ENCODE data around the gene MGLL. TPM values are rescaled to one million over a fixed set of nuclear protein-coding genes. Genes with fewer than 3 reads are reported as not detected.

The MGLL gene
- total and polyA plus RNA-seq, 10 donors = 11.0 to 134 (median 80.7) TPM

DNA sequence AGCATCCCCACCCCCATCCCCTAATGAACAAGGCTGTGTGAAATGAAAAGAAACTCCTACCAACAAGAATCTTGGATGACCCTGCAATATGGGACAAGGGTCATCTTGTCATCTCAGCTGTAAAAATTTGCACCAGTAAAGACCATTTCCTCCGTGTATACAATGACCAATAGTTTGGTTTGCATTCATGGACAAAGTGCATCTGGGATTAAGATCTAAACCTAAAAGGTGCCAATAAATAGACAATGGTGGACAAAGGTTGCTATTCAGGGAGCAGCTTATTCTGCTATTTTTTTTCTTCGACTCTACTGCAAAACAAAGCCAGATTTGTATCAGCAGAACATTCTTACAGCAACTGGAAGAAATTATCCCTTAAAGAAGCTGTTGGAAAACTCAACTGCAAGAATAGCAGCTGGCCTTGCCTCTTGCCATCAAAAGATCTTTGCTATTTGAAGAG, 8.0 kb downstream of the MGLL start:
- Histone ChIP-seq H3K27me3 (replicated peaks in 1 of 7) (no peaks in the 10 kb centered on the region), H3K4me3 (no peak overlapping the region), H3K36me3 (peaks cover 0 to 82% (median 10%) of the 10 kb centered on the region in 6 donors), H3K4me1 (peaks cover 0 to 27% (median 12%) of the 10 kb centered on the region in 6 donors), H3K27ac (no peak overlapping the region), H3K9me3 (no peaks in the 10 kb centered on the region)
- intact Hi-C loops (cut with DNase I; ENCODE audit: low total_unique reads) = no loop called here
- 57 to 83% (median 77%) methylated on average over 2 of the region's 2 CpGs for WGBS, 5 donors
- no peak for DNase-seq
- TF ChIP-seq POLR2A (IDR thresholded peaks at IDR 0.05) (no peak), POLR2AphosphoS5 (IDR thresholded peaks at IDR 0.05) (no peak)
- TF ChIP-seq, protein P1, sequence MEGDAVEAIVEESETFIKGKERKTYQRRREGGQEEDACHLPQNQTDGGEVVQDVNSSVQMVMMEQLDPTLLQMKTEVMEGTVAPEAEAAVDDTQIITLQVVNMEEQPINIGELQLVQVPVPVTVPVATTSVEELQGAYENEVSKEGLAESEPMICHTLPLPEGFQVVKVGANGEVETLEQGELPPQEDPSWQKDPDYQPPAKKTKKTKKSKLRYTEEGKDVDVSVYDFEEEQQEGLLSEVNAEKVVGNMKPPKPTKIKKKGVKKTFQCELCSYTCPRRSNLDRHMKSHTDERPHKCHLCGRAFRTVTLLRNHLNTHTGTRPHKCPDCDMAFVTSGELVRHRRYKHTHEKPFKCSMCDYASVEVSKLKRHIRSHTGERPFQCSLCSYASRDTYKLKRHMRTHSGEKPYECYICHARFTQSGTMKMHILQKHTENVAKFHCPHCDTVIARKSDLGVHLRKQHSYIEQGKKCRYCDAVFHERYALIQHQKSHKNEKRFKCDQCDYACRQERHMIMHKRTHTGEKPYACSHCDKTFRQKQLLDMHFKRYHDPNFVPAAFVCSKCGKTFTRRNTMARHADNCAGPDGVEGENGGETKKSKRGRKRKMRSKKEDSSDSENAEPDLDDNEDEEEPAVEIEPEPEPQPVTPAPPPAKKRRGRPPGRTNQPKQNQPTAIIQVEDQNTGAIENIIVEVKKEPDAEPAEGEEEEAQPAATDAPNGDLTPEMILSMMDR (IDR thresholded peaks at IDR 0.05 in 8 of 11, conservative IDR thresholded peaks at IDR 0.05 in 3 of 11) = no peak

DNA sequence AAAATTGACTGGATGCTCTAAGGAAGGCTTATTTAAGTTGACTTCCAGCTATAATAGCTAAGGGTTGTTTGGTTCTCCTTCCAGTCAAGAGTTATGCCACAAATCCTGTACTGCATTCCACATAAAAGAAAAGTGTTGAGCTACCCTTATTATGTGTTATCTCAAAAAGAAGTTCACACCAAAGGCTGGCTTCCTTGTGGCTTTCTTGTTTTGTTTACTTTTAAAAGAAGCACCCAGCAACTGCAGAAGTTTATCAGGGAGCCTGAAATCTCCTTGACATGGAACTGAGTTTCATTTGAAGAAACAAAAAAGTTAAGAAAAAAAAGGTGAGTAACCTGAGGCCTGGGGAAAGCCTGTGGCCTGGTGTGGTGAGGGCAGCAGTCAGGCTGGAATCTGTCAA, 10.2 kb downstream of the MGLL start:
- DNase-seq = no peak
- intact Hi-C loops (cut with DNase I; ENCODE audit: low total_unique reads) = no loop called here

DNA sequence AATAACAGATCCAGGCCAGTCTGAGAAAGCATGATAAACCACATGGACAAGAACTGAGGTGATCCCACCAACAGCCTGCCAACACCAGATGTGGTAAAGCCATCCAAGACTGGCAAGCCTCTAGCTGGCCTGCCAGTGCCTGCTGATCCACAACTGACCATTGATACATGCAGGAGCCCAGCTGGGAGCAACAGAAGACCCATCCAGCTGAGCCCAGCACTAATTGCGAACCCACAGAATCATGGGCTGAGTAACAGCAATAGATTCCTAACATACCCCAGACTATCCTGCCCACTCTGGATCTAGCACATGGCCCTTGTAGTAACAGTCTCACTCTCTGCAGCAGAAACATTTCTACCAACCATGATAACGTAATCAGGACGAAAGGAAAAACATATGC, 10.6 kb downstream of the MGLL start:
- H3K36me3 ChIP-seq = peaks cover 0 to 89% (median 10%) of the 10 kb centered on the region in 6 donors
- TF ChIP-seq, protein P1 (IDR thresholded peaks at IDR 0.05 in 8 of 11, conservative IDR thresholded peaks at IDR 0.05 in 3 of 11) = no peak
- no peak for TF ChIP-seq POLR2AphosphoS5 (IDR thresholded peaks at IDR 0.05)
- no peak overlapping the region for H3K27ac ChIP-seq
- DNase-seq = no peak
- H3K4me1 ChIP-seq = peaks cover 0 to 9% (median 1%) of the 10 kb centered on the region in 6 donors
- intact Hi-C loops (cut with DNase I; ENCODE audit: low total_unique reads) = no loop called here
- H3K4me3 ChIP-seq = no peak overlapping the region
- WGBS, 5 donors = 87 to 98% (median 96%) methylated on average over 3 of the region's 3 CpGs
- no peaks in the 10 kb centered on the region for H3K9me3 ChIP-seq
- no peaks in the 10 kb centered on the region for H3K27me3 ChIP-seq (replicated peaks in 1 of 7)

More for the DNA sequence above, 10.2 kb downstream of the MGLL start:
- TF ChIP-seq, protein P1 (IDR thresholded peaks at IDR 0.05 in 8 of 11, conservative IDR thresholded peaks at IDR 0.05 in 3 of 11) = no peak
- TF ChIP-seq POLR2A (IDR thresholded peaks at IDR 0.05) = no peak
- no peak for TF ChIP-seq POLR2AphosphoS5 (IDR thresholded peaks at IDR 0.05)
- H3K27ac ChIP-seq = no peak overlapping the region
- H3K27me3 ChIP-seq (replicated peaks in 1 of 7) = no peaks in the 10 kb centered on the region
- peaks cover 0 to 91% (median 10%) of the 10 kb centered on the region in 6 donors for H3K36me3 ChIP-seq
- H3K4me3 ChIP-seq = no peak overlapping the region
- peaks cover 0 to 14% (median 4%) of the 10 kb centered on the region in 6 donors for H3K4me1 ChIP-seq
- H3K9me3 ChIP-seq = no peaks in the 10 kb centered on the region

DNA sequence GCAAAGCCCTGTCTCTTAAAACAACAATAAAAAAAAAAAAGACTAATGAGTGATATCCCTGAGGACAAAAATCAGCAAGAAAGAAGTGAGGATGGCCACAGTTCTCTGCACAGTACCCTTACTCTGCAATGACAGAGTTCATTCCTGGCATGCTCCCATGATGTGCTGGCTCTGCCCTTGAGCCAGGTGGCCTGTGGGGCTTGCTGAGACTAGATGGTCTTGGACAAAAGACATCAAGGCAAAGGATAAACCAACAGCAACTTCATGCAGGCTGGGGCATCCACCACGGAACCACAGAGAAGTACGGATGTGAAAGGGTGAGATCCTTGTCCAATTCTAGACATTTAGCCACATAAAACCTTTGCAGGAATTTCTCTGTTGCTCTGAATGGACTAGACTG, 12.7 kb downstream of the MGLL start:
- Histone ChIP-seq H3K9me3 (no peaks in the 10 kb centered on the region), H3K4me3 (no peak overlapping the region), H3K27me3 (replicated peaks in 1 of 7) (no peaks in the 10 kb centered on the region), H3K27ac (no peak overlapping the region), H3K36me3 (peaks cover 0 to 67% (median 10%) of the 10 kb centered on the region in 6 donors), H3K4me1 (peaks cover 0 to 13% (median 3%) of the 10 kb centered on the region in 6 donors)
- intact Hi-C loops (cut with DNase I; ENCODE audit: low total_unique reads) = no loop called here
- no peak for DNase-seq
- TF ChIP-seq, protein P1 (IDR thresholded peaks at IDR 0.05 in 8 of 11, conservative IDR thresholded peaks at IDR 0.05 in 3 of 11) = no peak
- TF ChIP-seq POLR2AphosphoS5 (IDR thresholded peaks at IDR 0.05) (no peak), POLR2A (IDR thresholded peaks at IDR 0.05) (no peak)
- WGBS, 5 donors = 72 to 98% (median 95%) methylated on average over 2 of the region's 2 CpGs
